ENCODE measurements around the gene NCOA3.

NCOA3 gene

DNA sequence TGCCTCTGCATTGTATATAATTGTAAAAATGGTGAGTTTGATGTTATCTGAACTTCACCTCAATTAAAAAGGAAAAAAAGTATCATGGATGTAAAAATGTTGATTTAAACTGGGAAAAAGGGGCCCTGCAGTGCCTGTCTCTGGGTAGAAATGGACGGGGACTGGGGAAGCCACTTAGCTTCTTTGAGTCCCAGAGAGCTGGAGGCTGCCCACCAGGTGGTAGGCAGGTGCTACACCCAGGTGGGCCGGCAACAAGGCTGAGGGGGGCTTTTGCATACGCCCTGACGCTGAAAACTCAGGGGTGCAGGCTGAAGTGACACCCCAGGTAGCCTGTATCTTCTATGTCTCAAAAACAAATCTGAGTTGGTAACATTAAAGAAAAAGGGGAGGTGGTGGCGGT is 165.4 kb downstream of the NCOA3 start:
- TF ChIP-seq NFIC (IDR thresholded peaks at IDR 0.05) (no peak), MAX (IDR thresholded peaks at IDR 0.05) (no peak), TAF1 (IDR thresholded peaks at IDR 0.05; ENCODE audit: low read depth) (no peak), EGR1 (IDR thresholded peaks at IDR 0.05) (no peak)

DNA sequence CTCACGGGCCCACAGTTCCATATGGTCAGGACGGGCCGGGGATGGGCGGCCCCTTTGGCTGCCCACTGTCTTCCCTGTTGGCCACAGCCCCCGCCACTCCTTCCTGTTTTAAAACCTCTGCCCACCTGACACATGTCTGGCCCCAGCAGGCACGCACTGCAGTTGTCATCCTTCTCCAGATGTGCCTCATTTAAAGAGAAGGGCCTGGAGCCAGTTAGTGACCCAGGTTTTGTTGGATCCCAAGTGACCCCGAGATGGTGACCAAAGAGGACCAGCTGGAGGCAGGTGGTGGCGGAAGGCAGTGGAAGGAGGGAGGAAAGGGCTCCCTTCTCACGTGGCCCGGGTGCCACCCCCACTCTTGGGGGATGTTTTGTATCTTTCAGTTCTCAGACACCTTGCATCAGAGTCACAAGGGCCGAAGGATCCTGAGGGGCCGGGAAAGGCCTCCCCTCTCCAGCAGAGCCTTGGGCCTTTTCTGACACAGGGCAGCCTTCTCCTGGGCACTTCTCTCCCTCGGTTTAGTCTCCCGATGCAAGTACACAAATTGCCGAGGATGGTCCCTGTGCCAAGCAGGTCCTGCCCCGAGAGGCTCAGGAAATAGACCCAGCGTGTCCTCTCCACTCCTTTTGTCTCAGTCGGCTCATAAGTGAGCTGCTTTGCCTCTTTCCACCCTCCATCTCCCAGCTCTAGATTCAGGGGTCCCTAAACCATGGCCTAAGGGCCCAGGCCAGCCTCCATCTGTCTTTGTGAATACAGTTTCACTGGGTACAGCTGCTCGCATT is 166.0 kb downstream of the NCOA3 start:
- TF ChIP-seq, protein P1, sequence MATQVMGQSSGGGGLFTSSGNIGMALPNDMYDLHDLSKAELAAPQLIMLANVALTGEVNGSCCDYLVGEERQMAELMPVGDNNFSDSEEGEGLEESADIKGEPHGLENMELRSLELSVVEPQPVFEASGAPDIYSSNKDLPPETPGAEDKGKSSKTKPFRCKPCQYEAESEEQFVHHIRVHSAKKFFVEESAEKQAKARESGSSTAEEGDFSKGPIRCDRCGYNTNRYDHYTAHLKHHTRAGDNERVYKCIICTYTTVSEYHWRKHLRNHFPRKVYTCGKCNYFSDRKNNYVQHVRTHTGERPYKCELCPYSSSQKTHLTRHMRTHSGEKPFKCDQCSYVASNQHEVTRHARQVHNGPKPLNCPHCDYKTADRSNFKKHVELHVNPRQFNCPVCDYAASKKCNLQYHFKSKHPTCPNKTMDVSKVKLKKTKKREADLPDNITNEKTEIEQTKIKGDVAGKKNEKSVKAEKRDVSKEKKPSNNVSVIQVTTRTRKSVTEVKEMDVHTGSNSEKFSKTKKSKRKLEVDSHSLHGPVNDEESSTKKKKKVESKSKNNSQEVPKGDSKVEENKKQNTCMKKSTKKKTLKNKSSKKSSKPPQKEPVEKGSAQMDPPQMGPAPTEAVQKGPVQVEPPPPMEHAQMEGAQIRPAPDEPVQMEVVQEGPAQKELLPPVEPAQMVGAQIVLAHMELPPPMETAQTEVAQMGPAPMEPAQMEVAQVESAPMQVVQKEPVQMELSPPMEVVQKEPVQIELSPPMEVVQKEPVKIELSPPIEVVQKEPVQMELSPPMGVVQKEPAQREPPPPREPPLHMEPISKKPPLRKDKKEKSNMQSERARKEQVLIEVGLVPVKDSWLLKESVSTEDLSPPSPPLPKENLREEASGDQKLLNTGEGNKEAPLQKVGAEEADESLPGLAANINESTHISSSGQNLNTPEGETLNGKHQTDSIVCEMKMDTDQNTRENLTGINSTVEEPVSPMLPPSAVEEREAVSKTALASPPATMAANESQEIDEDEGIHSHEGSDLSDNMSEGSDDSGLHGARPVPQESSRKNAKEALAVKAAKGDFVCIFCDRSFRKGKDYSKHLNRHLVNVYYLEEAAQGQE (IDR thresholded peaks at IDR 0.05; ENCODE audit: low read depth): no peak
- TF ChIP-seq ZBTB7A (IDR thresholded peaks at IDR 0.05; ENCODE audit: low read depth) (no peak), NFIC (IDR thresholded peaks at IDR 0.05) (no peak), EP300 (IDR thresholded peaks at IDR 0.05; ENCODE audit: borderline replicate concordance) (no peak), MAX (IDR thresholded peaks at IDR 0.05) (no peak)

- TF ChIP-seq TEAD4 (IDR thresholded peaks at IDR 0.05) (no peak), RAD21 (IDR thresholded peaks at IDR 0.05; ENCODE audit: low read depth) (no peak), YY1 (IDR thresholded peaks at IDR 0.05; ENCODE audit: low read depth) (no peak), USF1 (IDR thresholded peaks at IDR 0.05) (no peak), TCF12 (IDR thresholded peaks at IDR 0.05; ENCODE audit: low read depth) (no peak), FOXM1 (IDR thresholded peaks at IDR 0.05; ENCODE audit: borderline replicate concordance, low read depth) (no peak), MAX (IDR thresholded peaks at IDR 0.05) (no peak), CEBPB (IDR thresholded peaks at IDR 0.05) (no peak), CREB1 (IDR thresholded peaks at IDR 0.05; ENCODE audit: low read depth) (no peak)
- TF ChIP-seq, protein P1 (IDR thresholded peaks at IDR 0.05; ENCODE audit: low read depth): no peak
These were observed 166.8 kb downstream of the NCOA3 start for GRCh38 chr20:47668313-47669151.

- TF ChIP-seq CREB1 (IDR thresholded peaks at IDR 0.05; ENCODE audit: low read depth) (no peak), EGR1 (IDR thresholded peaks at IDR 0.05) (no peak), CEBPB (IDR thresholded peaks at IDR 0.05) (no peak)
These were observed 167.4 kb downstream of the NCOA3 start for GRCh38 chr20:47669152-47669425.

GRCh38 chr20:47669489-47669888 is 167.8 kb downstream of the NCOA3 start:
- no peak for TF ChIP-seq CEBPB (IDR thresholded peaks at IDR 0.05)
- no peak for TF ChIP-seq RAD21 (IDR thresholded peaks at IDR 0.05; ENCODE audit: low read depth)
- no peak for TF ChIP-seq ZBTB7A (IDR thresholded peaks at IDR 0.05; ENCODE audit: low read depth)
- no peak for TF ChIP-seq TCF12 (IDR thresholded peaks at IDR 0.05; ENCODE audit: low read depth)

DNA sequence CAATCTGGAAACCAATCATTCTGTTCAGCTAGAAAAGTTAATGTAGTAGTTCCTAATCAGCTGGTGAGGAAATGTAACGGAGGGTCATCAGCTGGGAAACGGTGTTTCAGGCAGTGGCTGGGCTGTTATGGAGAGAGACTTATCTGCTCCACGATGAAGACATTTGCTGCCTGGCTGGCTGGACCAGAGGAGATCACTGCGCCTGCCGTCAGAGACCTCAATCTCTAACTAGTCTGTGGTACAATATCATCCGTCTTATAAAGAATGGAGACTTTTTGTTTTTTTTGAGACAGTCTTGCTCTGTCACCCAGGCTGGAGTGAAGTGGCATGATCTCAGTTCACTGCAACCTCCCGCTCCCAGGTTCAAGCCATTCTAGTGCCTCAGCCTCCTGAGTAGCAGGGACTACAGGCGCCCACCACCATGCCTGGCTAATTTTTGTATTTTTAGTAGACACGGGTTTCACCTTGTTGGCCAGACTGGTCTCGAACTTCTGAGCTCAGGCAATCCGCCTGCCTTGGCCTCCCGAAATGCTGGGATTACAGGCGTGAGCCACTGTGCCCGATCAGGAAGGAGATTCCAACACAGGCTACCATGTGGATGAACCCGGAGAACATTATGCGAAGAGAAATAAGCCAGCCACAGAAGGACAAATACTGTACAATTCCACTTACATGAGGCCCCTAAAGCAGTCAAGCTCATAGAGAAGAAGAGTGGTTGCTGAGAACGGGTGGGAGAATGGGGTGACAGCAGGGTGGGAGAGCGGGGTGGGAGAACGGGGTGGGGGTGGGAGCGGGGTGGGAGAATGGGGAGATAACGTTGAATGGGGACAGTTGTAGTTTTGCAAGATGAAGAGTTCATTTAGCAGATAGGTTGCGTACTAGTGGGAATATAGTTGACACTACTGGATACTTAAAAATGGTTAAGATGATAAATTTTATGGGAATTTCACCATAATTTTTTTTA is 168.5 kb downstream of the NCOA3 start:
- no peak for TF ChIP-seq FOXM1 (IDR thresholded peaks at IDR 0.05; ENCODE audit: borderline replicate concordance, low read depth)
- TF ChIP-seq, protein P1 (IDR thresholded peaks at IDR 0.05; ENCODE audit: low read depth): no peak
- TF ChIP-seq YY1 (IDR thresholded peaks at IDR 0.05; ENCODE audit: low read depth): no peak
- TF ChIP-seq EP300 (IDR thresholded peaks at IDR 0.05; ENCODE audit: borderline replicate concordance): no peak
- TF ChIP-seq RAD21 (IDR thresholded peaks at IDR 0.05; ENCODE audit: low read depth): no peak
- TF ChIP-seq CEBPB (IDR thresholded peaks at IDR 0.05): no peak
- no peak for TF ChIP-seq NFIC (IDR thresholded peaks at IDR 0.05)
- TF ChIP-seq ZBTB7A (IDR thresholded peaks at IDR 0.05; ENCODE audit: low read depth): no peak
- TF ChIP-seq TCF12 (IDR thresholded peaks at IDR 0.05; ENCODE audit: low read depth): no peak
- TF ChIP-seq EGR1 (IDR thresholded peaks at IDR 0.05): no peak
- TF ChIP-seq TAF1 (IDR thresholded peaks at IDR 0.05; ENCODE audit: low read depth): no peak

Data from Ishikawa (cell line).